GM04503 (cell line): ENCODE measurements around the gene ATG9B.
A peak's percentile ranks its signal among the peaks of the same experiment; 100 is the strongest.
"Not testable (repeated sequence)": the region's sequence is repeated elsewhere in the genome, so short reads cannot be mapped to it uniquely, and the experiment has no call there.

ENCODE experiments used
- DNase-seq: peaks from one replicate; pipeline ENCODE4 v3.0.0-alpha.2; 2012; ENCODE audit warnings: low read depth

ATG9B gene

GRCh38 chr7:151035902-151036301, 11.6 kb upstream of the ATG9B start:
- DNase-seq, result no peak

- DNase-seq, result no peak
Observed at GRCh38 chr7:151035026-151035717, 10.9 kb upstream of the ATG9B start.

- DNase-seq, result no peak
Observed at GRCh38 chr7:151034312-151035025, 10.2 kb upstream of the ATG9B start.

- no peak for DNase-seq
Observed at GRCh38 chr7:151033864-151034249, 9.6 kb upstream of the ATG9B start.

- DNase-seq, result no peak
Observed at GRCh38 chr7:151032936-151033863, 8.9 kb upstream of the ATG9B start.

GRCh38 chr7:151031011-151031410, 6.7 kb upstream of the ATG9B start:
- no peak for DNase-seq

- DNase-seq, result no peak
Observed at GRCh38 chr7:151028948-151029501, 4.7 kb upstream of the ATG9B start.

GRCh38 chr7:151028131-151028947, 4.0 kb upstream of the ATG9B start, which contains the start of gene ABCB8:
TSS of gene ABCB8 (plus strand) at chr7:151028450. CDS start at chr7:151028516, 66 bp downstream.
- peak; percentile 95 for DNase-seq

GRCh38 chr7:151027728-151028130, 3.4 kb upstream of the ATG9B start:
- DNase-seq, result not testable (repeated sequence)

- DNase-seq, result not testable (repeated sequence)
Observed at GRCh38 chr7:151026771-151027727, 2.8 kb upstream of the ATG9B start.

- DNase-seq, result no peak
Observed at GRCh38 chr7:151025924-151026671, 1.8 kb upstream of the ATG9B start.

GRCh38 chr7:151023232-151023631, 1.1 kb downstream of the ATG9B start:
- no peak for DNase-seq

- DNase-seq, result no peak
Observed at GRCh38 chr7:151020231-151020630, 4.1 kb downstream of the ATG9B start.

GRCh38 chr7:151019130-151019447, 5.2 kb downstream of the ATG9B start:
- no peak for DNase-seq

- DNase-seq, result no peak
Observed at GRCh38 chr7:151018421-151019129, 5.7 kb downstream of the ATG9B start.

- no peak for DNase-seq
Observed at GRCh38 chr7:151017953-151018420, 6.3 kb downstream of the ATG9B start.

- DNase-seq, result no peak
Observed at GRCh38 chr7:151017370-151017952, 6.8 kb downstream of the ATG9B start.

GRCh38 chr7:151016942-151017341, 7.4 kb downstream of the ATG9B start:
- no peak for DNase-seq
